Natural killer cell (primary cell): ENCODE measurements around the gene FAM25A. TPM values are rescaled to one million over a fixed set of nuclear protein-coding genes. Genes with fewer than 3 reads are reported as not detected.
"Not testable (repeated sequence)": the region's sequence is repeated elsewhere in the genome, so short reads cannot be mapped to it uniquely, and the experiment has no call there.

Experiments used
- ATAC-seq, 3 donors: fragments of 150-1000 bp in 2 of 3; fragments of 200-7000 bp in 1 of 3; cut with Tn5 transposase; 1 replicate in 1 of 3; 2 replicates in 2 of 3; pipeline ENCODE4 v1.10.0; 2021; ENCODE audit warnings: mild to moderate bottlenecking in 2 of 3, moderate library complexity in 2 of 3
- DNase-seq, 2 donors: peaks; one replicate each; pipeline versions ENCODE4 v3.0.0 to v3.0.0-alpha.2; 2013 to 2021; ENCODE audit warnings: mixed read lengths in 1 of 2
- H3K27ac ChIP-seq: one replicate; pipeline ENCODE4 v1.5.1; 2013; ENCODE audit warnings: mild to moderate bottlenecking, low read length
- H3K27me3 ChIP-seq: one replicate; pipeline ENCODE4 v1.6.1; 2013; ENCODE audit warnings: low read length; ENCODE audit not compliant: control insufficient read depth, insufficient read depth
- H3K36me3 ChIP-seq: one replicate; pipeline ENCODE4 v1.6.1; 2013; ENCODE audit warnings: low read length; ENCODE audit not compliant: control insufficient read depth, insufficient read depth
- H3K4me1 ChIP-seq: one replicate; pipeline ENCODE4 v1.6.1; 2013; ENCODE audit warnings: low read length; ENCODE audit not compliant: control insufficient read depth, insufficient read depth
- H3K4me3 ChIP-seq: one replicate; pipeline ENCODE4 v1.5.1; 2013; ENCODE audit warnings: low read length
- H3K9me3 ChIP-seq: one replicate; pipeline ENCODE4 v1.6.1; 2013; ENCODE audit warnings: low read length; ENCODE audit not compliant: control insufficient read depth, insufficient read depth
- H3K27ac Mint-ChIP-seq, 2 donors: one replicate each; pipeline ENCODE4 v1.8.0; 2022; ENCODE audit warnings: mild to moderate bottlenecking in 2 of 2, mixed read lengths in 2 of 2, moderate library complexity in 1 of 2
- H3K27me3 Mint-ChIP-seq, 2 donors: one replicate each; pipeline ENCODE4 v1.8.0; 2022; ENCODE audit warnings: low read depth in 2 of 2, mixed read lengths in 2 of 2
- H3K36me3 Mint-ChIP-seq: one replicate; pipeline ENCODE4 v1.8.0; 2022; ENCODE audit warnings: mixed read lengths
- H3K4me1 Mint-ChIP-seq, 2 donors: one replicate each; pipeline ENCODE4 v1.8.0; 2022; ENCODE audit warnings: mixed read lengths in 2 of 2
- H3K4me3 Mint-ChIP-seq: one replicate; pipeline ENCODE4 v1.8.0; 2022; ENCODE audit warnings: mild to moderate bottlenecking, moderate library complexity, mixed read lengths
- H3K9me3 Mint-ChIP-seq, 2 donors: one replicate each; pipeline ENCODE4 v1.8.0; 2022; ENCODE audit warnings: mixed read lengths in 2 of 2
- WGBS: methylation state at CpG from one replicate; pipeline ENCODE4 v1.1.7; 2013; ENCODE audit warnings: missing lambda C conversion rate; ENCODE audit not compliant: insufficient coverage; 5-methylcytosine and 5-hydroxymethylcytosine counted together
- intact Hi-C: fragments of 100-400 bp; cut with micrococcal nuclease; formaldehyde crosslinking; loops from one replicate; pipeline ENCODE4 v1.14.2; 2022
- total RNA-seq, 4 donors: library from RNA; stranded (reverse); fragments of 120-200 nt in 1 of 4; gene quantifications; one replicate each; pipeline versions ENCODE4 v1.2.3 to v1.2.4, GENCODE V29; 2013 to 2022
- TF ChIP-seq, protein P1 (sequence below): fragments of 200-600 bp; IDR thresholded peaks from one replicate; pipeline ENCODE4 v1.8.0; 2022; ENCODE audit warnings: antibody characterized with exemption

FAM25A gene
- total RNA-seq, 3 donors from 2014 or later (not counting 1 experiment from before 2014, with no cell fraction given), result not detected

DNA sequence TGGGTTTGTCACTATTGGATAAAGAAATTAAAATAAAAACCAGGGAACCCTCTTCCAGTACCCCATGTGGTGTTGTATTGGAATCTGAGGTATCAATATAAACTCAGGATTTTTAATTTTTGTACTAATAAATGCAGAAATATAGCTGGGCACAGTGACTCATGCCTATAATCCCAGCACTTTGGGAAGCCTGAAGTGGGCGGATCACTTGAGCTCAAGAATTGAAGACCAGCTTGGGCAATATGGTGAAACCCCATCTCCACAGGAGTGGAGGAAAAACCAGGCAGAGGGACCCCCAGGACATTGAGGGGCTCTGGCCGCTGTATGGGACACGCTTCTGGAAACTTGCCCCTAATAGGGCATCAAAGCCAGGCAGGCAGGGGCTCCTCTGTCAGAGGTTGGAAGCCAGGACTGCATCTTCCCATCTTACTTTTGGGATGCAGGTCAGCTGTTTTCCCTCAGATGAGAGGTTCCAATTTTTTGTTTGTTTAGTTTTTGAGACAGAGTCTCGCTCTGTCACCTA, 40.7 kb upstream of the FAM25A start:
- Histone ChIP-seq H3K27me3 (no peaks in the 10 kb centered on the region), H3K36me3 (no peaks in the 10 kb centered on the region), H3K9me3 (no peaks in the 10 kb centered on the region), H3K4me1 (no peaks in the 10 kb centered on the region), H3K27ac (no peak overlapping the region), H3K4me3 (no peak overlapping the region)
- H3K27me3 Mint-ChIP-seq, result peaks cover 12 to 13% of the 10 kb centered on the region in 2 donors
- DNase-seq (no peak), ATAC-seq (no peak)
- H3K36me3 Mint-ChIP-seq, result no peaks in the 10 kb centered on the region
- intact Hi-C loops, result no loop called here
- no peaks in the 10 kb centered on the region for H3K9me3 Mint-ChIP-seq
- no peak overlapping the region for H3K4me3 Mint-ChIP-seq
- no peaks in the 10 kb centered on the region for H3K4me1 Mint-ChIP-seq
- no peak overlapping the region for H3K27ac Mint-ChIP-seq
- TF ChIP-seq, protein P1, sequence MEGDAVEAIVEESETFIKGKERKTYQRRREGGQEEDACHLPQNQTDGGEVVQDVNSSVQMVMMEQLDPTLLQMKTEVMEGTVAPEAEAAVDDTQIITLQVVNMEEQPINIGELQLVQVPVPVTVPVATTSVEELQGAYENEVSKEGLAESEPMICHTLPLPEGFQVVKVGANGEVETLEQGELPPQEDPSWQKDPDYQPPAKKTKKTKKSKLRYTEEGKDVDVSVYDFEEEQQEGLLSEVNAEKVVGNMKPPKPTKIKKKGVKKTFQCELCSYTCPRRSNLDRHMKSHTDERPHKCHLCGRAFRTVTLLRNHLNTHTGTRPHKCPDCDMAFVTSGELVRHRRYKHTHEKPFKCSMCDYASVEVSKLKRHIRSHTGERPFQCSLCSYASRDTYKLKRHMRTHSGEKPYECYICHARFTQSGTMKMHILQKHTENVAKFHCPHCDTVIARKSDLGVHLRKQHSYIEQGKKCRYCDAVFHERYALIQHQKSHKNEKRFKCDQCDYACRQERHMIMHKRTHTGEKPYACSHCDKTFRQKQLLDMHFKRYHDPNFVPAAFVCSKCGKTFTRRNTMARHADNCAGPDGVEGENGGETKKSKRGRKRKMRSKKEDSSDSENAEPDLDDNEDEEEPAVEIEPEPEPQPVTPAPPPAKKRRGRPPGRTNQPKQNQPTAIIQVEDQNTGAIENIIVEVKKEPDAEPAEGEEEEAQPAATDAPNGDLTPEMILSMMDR, result no peak
- 88% methylated on average over 4 of the region's 4 CpGs for WGBS

DNA sequence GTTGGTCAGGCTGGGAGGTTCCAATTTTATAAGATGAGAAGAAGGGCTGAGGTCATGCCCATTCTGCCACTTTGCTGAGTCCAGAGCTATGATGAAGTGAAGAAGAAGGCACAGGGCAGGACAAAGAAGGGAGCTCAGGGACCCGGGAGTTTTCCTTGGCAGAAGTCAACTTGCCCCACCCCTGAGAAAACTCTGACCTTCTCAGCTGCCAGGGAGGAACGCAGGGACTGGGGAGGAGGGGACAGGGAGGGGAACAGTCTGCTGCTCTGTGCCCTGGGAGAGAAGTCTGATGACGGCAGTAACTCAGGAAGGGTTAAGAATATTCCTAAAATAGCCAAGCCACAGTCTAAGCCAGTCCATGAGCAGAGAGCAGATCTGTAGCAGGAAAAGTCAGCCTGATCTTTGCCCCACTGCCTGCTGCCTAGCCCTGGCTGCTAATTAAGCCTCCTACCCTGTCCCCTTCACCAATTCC, 40.1 kb upstream of the FAM25A start:
- Histone ChIP-seq H3K27me3 (no peaks in the 10 kb centered on the region), H3K4me3 (no peak overlapping the region), H3K4me1 (no peaks in the 10 kb centered on the region), H3K36me3 (no peaks in the 10 kb centered on the region), H3K9me3 (no peaks in the 10 kb centered on the region), H3K27ac (no peak overlapping the region)
- Mint-ChIP-seq H3K27ac (no peak overlapping the region), H3K27me3 (peaks cover 12 to 13% of the 10 kb centered on the region in 2 donors), H3K9me3 (no peaks in the 10 kb centered on the region), H3K4me3 (no peak overlapping the region), H3K36me3 (no peaks in the 10 kb centered on the region), H3K4me1 (no peaks in the 10 kb centered on the region)
- TF ChIP-seq, protein P1, result no peak
- WGBS, result 60% methylated on average over 3 of the region's 3 CpGs
- no peak for ATAC-seq
- intact Hi-C loops, result no loop called here
- no peak for DNase-seq

DNA sequence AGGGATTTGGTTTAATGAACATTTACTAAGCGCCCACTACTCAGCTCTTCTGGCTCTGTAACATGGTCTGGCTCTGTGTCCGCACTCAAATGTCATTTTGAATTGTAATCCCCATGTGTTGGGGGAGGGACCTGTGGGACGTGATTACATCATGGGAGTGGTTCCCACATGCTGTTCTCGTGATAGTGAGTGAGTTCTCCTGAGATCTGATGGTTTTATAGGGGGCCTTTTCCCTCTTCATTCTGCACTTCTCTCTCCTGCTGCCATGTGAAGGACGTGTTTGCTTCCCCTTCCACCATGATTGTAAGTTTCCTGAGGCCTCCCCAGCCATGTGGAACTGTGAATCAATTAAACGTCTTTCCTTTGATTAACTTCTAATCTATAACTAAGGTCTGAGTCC, 39.1 kb upstream of the FAM25A start:
- H3K9me3 ChIP-seq, H3K4me1 Mint-ChIP-seq, intact Hi-C loops, ATAC-seq, H3K4me1 ChIP-seq, H3K27me3 ChIP-seq, H3K4me3 Mint-ChIP-seq, H3K27ac Mint-ChIP-seq, H3K27ac ChIP-seq, H3K36me3 Mint-ChIP-seq, H3K9me3 Mint-ChIP-seq, H3K36me3 ChIP-seq, H3K4me3 ChIP-seq, DNase-seq: not testable (repeated sequence)
- 82% methylated on average over 4 of the region's 6 CpGs for WGBS
- H3K27me3 Mint-ChIP-seq, result peaks cover 13 to 17% of the 10 kb centered on the region in 2 donors

DNA sequence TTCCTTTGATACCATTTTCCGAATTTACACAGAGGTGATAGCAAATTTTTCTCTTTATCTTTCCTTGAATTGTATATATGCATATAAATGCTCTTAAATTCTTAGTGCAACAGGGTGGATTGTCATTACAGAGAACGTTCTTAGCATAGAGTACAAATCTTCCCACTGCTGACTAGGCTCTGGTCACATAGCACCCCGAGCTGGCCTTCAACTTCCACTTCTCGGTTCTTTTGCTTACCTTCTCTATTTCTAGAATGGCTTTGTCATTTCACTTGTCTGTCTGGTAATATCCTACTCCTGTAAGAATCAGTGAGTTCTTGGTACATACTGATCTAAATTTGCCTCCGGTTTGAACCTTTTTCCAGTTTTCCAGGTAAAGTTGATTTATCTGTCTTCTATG, 38.4 kb upstream of the FAM25A start:
- Mint-ChIP-seq H3K9me3 (no peaks in the 10 kb centered on the region), H3K36me3 (no peaks in the 10 kb centered on the region), H3K4me1 (no peaks in the 10 kb centered on the region), H3K27ac (no peak overlapping the region), H3K4me3 (no peak overlapping the region), H3K27me3 (peaks cover 16 to 24% of the 10 kb centered on the region in 2 donors)
- Histone ChIP-seq H3K27ac (no peak overlapping the region), H3K4me3 (no peak overlapping the region), H3K4me1 (no peaks in the 10 kb centered on the region), H3K36me3 (no peaks in the 10 kb centered on the region), H3K9me3 (no peaks in the 10 kb centered on the region), H3K27me3 (no peaks in the 10 kb centered on the region)
- TF ChIP-seq, protein P1, result no peak
- WGBS, result 92% methylated on average over 4 of the region's 5 CpGs
- ATAC-seq, result no peak
- intact Hi-C loops, result no loop called here
- DNase-seq, result no peak

DNA sequence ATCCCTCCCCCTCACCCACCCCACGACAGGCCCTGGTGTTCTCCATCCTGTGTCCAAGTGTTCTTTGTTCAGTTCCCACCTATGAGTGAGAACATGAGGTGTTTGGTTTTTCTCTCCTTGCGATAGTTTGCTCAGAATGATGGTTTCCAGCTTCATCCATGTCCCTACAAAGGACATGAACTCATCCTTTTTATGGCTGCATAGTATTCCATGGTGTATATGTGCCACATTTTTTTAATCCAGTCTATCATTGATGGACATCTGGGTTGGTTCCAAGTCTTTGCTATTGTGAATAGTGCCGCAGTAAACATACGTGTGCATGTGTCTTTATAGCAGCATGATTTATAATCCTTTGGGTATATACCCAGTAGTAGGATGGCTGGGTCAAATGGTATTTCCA, 35.6 kb upstream of the FAM25A start:
- H3K4me3 Mint-ChIP-seq, H3K4me1 Mint-ChIP-seq, intact Hi-C loops, DNase-seq, H3K4me3 ChIP-seq, H3K27me3 ChIP-seq, H3K27ac Mint-ChIP-seq, H3K9me3 ChIP-seq, H3K4me1 ChIP-seq, H3K9me3 Mint-ChIP-seq, H3K36me3 Mint-ChIP-seq, ATAC-seq, H3K27ac ChIP-seq, H3K36me3 ChIP-seq: not testable (repeated sequence)
- 90% methylated on average over 2 of the region's 4 CpGs for WGBS
- peaks cover 25 to 52% of the 10 kb centered on the region in 2 donors for H3K27me3 Mint-ChIP-seq
